GM21515 (cell line): ENCODE results near the gene THAP6.
"Not testable (repeated sequence)": the region's sequence is repeated elsewhere in the genome, so short reads cannot be mapped to it uniquely, and the experiment has no call there.

Experiments used
- ATAC-seq: cut with Tn5 transposase; IDR thresholded peaks from one replicate; pipeline ENCODE4 v1.9.1; 2021; ENCODE audit not compliant: unreplicated experiment

Gene THAP6, protein sequence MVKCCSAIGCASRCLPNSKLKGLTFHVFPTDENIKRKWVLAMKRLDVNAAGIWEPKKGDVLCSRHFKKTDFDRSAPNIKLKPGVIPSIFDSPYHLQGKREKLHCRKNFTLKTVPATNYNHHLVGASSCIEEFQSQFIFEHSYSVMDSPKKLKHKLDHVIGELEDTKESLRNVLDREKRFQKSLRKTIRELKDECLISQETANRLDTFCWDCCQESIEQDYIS

DNA sequence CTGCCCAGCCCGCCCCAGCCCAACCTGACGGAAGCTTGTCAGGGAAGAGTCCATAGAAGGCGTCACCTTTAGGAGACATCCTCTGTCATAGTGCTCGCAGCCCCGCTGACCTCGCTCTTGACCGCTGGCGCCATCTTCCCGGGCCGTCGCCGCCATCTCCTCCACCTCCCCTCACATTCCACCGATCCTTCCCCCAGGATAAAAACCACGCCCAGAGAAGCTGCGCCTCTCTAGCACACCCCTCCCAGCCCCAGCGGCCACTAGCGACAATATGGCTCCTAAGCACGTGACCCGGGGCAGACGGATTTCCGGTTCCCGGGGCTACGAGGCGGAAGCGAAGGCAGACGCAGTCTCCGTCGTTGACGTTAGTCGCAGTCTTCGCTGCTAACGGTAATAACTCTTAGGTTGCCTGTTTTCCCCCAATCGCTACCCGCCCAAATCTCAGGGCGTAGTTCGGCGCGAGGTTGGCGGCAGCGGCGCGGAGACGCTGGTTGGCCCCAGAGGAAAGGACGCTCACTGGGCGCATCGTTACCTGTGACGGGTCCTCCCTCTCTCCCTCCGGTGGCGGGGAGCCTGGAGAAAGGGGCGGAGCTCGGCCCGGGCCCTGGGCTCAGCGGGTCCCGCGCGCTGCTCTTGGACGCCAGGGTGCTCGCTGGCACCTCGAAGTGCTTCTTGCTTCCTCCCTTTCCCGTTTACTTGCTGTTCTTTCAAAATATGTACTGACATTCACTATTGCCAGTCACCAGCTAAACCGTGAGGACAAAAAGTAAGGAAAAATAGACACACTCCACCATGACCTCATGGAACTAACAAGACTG, at the start of gene THAP6, which contains the start of gene RCHY1:
Gene THAP6, plus strand, starts transcription at position 343 of the 818 bp plus-strand sequence. CDS start 980 bp downstream, outside the sequence.
Gene RCHY1, minus strand, starts transcription at position 273 of the 818 bp plus-strand sequence. Its CDS starts 117 bp downstream, at position 156.
- ATAC-seq: peak; percentile 92

DNA sequence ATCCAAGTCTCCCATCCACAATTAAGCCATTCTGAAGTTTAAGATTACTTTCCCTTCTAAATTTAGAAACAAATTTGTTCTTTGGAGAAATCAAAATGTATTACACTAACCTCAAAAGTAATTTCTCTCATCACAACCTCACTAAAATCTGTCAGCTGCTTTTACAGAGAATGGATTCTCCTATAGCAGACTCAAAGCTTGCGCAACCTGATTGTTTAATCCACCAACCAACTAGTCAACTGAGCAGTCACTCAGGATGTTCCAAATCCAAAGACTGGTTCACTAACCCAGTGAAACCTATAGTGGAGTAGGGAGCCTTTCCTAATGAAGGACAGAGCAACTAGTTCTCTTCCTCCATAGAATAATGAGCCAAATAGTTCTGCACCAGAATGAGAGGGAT, 44.4 kb upstream of the THAP6 start:
- no peak for ATAC-seq

DNA sequence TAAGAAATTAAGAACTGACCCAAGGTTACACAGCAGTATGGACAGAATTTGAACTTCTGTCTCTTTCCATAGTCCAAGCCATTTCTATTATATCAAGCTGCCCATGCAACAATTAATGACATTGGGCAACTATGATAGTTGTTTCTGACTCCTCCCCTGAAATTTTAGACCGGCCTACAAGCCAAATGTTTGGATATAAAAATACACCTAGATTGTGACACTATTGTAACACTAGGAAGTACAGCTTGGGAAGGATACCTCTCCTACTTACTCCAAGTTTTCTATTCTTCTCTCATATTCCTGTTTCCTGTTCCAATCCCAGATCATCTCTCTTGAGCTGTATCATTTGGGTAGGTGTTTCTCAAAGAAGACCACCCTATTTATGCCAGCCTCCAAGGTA, 43.5 kb upstream of the THAP6 start:
- no peak for ATAC-seq

DNA sequence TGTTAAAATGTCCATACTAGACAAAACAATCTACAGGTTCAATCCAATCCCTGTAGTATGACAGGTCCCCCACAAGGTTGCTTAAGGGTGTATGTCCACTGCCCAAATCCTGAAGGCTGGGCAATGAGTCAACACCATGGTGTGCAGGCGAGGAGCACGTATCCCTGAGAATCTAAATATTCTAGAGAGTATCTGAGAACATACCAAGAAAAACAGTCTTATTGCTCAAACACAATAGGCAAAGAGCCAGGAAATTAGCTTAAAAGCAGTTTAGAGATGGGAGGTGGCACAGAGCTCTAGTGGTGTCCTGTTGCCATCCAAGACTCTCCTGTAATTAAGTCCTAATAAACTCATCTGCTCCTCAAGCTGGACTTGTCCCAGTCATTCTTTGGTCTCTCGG, 37.1 kb upstream of the THAP6 start:
- no peak for ATAC-seq

DNA sequence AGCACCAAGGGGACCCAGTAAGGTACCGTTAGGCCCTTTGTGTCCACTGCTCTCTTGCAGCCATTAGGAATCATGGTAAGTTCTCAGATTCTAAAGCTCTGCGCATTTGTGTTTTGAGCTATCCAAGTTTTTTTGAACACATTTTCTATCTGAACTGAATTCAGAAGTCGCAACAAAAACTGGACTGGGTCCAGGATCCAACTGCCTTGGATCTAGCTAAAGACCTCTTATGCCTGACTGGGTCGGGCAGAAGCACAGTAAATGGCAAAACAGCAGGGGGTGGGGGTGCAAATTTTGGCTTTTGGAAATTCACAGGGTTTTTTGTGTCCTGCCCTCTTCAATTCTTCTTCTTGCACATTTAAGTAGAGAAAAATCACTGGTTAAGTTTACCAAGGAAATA, 30.1 kb upstream of the THAP6 start:
- ATAC-seq: no peak

DNA sequence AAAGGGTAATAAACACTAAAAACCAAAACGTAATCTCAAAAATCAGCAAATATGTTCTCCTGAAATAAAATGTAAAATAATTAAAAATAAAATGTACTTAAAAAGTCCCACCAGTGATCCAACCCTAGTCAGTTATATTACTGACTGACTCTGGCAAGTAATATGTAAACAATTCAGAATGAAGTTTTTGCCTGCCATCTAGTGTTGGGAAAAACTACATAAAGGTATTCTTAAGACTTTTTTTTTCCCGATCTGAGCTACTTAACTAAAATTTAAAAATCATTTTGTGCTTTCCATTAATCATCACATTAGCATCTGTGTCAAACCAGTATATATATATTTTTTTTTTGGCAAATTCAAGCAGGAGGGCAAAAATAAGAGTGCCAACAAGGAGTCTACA, 24.1 kb upstream of the THAP6 start:
- no peak for ATAC-seq

DNA sequence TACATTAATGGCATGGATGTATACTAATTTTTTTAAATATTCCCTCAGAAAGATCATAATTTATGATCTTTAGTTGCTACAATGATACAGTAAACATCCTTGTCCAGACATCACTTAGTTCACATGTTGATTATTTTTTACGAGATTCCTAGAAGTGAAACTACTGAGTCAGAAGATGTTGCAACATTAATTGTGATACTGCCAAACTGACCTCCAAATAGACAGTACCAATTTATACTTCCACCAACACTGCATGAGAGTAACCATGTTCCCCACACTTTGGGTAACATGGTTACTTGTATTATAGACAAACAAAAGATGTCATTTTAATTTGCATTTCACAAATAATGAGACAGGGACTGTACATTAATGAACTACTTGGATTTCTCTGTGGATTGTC, 19.7 kb upstream of the THAP6 start:
- no peak for ATAC-seq

DNA sequence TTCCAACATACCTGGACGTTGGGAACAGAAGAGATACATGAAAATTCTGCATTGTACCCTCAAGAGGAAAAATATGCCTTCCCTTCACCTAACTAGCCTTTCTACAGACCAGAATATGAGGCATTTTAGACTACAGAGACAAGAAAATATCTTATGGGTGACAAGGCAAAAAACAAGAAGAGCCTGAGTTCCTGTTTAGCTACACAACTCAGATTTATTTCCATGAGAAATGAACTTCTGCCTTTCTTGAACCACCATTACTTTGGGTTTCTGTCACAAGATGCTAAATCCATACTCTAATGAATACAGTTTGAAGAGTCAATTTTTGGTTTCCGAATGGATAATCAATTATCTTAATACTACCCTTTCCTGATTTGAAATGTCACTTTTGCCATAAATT, 18.8 kb upstream of the THAP6 start:
- no peak for ATAC-seq

DNA sequence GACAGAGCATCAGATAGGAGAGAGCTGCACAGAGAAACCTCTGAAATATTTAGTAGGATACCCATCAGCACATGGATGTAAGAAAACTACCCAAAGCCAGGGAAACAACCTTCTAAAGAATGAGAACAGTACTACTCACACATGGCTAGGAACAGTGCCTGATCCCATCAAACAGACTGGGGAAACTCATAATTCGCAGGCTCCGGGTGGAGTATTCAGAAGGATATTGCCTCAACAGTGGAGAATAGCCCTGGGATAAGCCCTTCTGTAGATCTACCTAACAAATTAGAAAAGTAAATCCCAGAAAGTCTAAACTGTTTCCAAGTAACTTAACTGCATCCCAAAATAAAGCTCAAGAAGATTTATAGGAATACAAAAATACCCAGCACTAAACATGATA, 17.9 kb upstream of the THAP6 start:
- ATAC-seq: no peak

DNA sequence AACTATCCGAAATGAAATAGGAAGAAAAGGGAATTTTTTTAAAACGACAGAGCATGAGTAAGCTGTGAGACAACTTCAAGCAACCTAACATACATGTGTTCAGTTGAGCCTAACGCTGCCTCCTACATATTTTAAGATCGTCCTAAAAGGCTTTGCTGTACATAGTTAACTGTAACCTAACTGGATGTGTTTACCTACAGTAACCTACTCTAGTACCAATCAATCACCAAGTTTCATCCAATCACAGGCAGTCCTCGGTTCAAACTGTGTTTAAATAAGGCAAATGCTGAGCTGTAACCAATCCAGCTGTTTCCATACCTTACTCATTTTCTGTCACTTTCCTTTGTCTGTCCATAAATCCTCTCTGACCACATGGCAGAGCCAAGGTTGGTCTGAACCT, 17.1 kb upstream of the THAP6 start:
- ATAC-seq: no peak

DNA sequence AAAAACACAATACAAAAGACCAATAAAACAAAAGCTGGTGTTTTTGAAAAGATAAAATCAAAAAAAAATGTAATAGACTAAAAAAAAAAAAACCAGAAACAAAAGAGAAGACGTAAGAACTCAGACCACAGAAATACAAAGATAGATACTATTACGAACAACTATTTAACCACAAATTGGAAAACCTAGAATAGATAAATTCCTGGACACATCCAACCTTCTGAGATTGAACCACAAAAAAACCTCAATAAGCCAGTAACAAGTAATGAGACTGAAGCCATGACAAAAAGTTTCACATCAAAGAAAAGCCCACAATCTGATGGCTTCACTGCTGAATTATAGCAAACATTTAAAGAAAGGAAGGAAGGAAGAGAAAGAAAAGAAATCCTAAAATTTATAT, 16.2 kb upstream of the THAP6 start:
- ATAC-seq: no peak

DNA sequence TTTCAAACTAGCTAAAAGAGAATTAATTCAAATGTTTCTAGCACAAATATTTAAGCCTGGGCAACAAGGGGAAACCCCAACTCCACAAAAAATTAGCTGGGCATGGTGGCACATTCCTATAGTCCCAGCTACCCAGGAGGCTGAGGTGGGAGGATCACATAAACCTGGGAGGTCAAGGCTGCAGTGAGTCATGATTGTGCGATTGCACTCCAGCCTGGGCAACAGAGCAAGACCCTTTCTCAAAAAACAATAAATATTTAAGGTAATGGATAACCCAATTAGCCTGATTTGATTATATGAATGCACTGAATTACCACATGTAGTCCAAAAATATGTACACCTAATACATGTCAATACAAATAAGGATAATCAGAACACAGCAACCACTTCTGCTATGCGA, 14.4 kb upstream of the THAP6 start:
- no peak for ATAC-seq

DNA sequence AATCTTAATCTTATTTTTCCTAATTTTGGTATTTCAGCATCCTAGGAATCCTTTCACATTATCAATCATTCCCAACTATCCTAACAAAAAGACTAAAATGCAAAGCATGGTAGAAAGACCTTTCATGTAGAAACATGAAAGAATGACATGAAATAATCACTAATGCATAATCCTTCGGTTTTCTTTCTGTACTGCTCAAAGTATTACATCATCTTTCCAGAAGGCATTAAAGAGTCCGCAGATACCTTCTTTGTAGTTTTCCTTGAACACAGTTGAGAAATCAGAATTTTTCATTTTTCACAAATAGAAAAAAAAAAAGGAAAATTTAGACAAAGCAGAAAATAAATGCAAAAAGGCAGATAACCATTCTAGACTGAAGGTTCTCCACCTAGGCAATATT, 11.6 kb upstream of the THAP6 start:
- ATAC-seq: no peak

DNA sequence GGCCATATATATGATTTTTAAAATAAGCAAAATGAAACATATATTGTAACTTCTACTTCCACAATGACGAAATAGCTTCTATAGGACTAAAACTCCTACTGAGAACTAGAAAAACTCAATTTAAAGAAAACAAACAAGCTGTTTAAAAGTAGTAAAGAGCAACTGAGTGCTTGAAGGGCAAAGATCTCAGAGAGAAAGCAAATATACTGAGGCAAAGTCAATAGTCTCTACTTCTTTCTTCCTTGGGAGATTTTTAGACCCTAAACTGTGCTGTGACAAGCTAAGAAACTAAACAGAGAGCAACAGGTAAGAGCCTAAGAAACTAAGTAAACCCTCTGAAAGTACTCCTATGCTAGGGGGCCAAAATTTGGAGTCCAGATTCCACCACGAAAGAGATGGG, 8.6 kb upstream of the THAP6 start:
- ATAC-seq: no peak

DNA sequence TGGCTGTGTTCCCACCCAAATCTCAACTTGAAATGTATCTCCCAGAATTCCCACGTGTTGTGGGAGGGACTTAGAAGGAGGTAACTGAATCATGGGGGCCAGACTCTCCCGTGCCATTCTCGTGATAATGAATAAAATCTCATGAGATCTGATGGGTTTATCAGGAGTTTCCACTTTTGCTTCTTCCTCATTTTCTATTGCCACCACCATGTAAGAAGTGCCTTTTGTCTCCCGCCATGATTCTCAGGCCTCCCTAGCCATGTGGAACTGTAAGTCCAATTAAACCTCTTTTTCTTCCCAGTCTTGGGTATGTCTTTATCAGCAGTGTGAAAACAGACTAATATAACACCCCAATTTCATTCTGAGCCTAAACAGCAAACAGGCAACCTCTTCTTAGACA, 4.7 kb upstream of the THAP6 start:
- not testable (repeated sequence) for ATAC-seq

DNA sequence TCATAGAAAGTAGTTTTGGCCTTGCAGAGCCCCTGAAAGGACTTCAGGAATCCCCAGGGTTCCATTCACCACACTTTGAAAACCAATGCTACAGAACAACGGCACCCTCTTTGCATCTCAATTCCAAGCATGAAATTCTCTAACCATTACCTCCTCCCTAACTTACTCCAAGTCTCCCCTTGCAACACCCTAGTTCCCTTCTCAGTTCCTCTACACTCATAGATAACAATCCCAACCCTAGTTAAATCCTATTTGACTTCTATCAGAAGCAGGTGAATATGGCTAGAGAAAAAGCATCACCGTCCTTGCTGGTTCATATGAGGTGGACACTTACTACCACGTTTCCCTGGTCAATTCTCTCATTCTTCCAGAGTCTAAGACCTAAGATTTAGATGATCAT, 2.4 kb upstream of the THAP6 start:
- no peak for ATAC-seq

DNA sequence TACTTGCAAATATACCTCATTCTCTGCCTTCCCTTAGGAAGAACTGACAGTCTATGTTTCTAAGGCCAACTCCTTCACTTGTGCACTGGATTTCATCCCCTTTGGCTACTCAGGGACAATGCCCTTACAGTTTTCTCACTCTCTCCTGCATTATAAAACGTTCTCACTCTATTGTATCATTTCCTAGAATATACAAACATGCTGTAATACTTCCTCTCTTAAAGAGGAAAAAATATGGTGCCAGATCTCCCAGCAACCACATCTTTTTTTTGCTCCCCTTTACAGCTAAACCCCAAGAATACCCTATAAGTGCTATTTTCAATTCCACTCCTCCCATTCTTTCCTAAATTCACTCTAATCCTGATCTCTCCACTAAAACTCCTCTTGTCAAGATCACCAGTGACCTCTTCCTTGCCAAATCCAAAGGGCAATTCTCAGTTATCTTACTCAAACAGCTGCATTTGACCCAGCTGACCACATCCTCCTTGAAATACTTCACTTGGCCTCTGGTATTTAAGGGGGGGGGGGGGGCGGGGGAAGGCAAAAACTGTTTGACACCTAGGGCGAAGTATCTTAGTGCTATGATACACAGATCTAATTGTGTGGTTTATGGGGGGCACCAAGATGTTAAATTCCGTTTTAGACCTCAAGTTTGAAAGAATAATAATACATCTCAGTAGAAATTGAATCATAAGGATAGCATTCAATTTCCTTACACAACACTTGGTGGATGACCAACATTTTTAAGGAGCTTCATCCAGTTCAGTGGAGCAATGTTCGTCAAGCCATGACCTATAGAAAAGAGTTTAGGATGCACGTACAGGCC, 1.7 kb upstream of the THAP6 start:
- ATAC-seq: no peak

DNA sequence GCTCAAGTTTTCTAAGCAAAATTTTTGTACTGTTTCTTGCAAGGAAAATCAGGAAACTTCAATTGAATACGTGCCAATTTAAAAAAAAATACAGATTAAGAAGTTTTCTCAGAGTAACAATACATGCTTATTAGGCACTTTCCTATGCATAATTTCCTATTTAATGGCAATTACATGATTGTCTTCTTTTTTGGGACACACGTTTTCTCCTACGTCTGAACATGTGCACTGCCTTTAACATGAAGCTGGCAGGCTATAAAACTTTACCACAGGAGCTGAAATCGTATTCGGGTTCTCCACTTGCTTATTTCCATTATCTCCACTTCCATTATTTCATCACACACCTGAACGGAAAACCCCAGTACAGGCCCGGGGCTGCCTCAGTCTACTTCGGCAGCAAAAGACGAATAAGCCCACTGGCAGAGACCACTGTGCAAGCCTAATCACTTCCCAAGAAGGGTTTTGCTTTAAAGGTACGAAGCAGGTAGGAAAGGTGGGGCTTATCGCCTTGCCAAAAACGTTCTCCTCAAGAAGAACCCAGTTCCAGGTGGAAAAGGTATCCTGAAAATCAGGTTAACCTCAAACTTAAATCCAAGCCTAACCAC, 645 bp upstream of the THAP6 start:
- ATAC-seq: no peak

DNA sequence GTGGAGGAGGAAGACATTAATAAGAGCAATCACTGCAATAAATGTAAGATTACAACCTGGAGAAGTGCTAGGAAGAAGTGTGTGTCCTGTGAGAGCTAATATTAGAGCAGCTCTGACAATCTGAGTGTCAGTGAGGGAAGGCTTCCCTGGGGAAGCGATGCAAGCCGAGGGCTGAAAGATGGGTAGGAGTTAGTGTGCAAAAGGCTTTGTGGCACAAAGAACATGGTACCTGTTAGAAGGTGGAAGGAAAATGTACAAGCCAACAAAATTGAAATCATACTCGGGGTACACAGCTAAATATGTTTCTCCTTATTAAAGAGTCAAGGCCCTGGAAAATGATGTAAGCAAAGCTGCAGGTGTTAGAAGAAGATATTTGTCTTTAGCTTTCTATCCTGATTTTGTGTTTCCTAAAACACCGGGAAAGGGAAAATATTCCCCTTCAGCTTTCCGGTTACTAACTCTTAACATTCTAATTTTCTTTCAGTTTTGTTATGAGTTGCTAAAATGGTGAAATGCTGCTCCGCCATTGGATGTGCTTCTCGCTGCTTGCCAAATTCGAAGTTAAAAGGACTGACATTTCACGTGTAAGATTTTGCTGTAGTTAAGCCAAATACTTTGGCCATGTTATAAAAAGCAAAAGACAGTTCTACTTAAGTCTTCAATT, 808 bp downstream of the THAP6 start:
- ATAC-seq: peak; percentile 2

DNA sequence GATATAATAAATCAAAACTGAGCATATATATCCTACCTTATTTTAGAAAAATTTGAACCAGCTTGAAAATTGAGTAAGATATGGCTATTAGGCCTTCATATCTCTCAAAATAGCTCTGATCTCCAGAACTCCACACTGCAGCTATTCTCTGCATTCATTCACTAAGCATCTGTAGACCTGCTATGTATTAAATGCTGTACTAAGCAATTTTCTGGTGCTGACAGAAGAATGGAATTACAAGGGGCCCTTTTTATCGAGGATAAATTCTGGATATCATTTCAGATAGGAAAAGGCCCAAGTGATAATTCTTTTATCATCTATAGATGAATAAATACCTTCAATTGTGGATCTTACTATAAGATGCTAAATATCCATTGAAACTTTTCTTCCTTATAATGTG, 1.9 kb downstream of the THAP6 start:
- no peak for ATAC-seq

DNA sequence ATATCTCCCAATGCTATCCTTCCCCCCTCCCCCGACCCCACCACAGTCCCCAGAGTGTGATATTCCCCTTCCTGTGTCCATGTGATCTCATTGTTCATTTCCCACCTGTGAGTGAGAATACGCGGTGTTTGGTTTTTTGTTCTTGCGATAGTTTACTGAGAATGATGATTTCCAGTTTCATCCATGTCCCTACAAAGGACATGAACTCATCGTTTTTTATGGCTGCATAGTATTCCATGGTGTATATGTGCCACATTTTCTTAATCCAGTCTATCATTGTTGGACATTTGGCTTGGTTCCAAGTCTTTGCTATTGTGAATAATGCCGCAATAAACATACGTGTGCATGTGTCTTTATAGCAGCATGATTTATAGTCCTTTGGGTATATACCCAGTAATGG, 5.2 kb downstream of the THAP6 start:
- not testable (repeated sequence) for ATAC-seq
